NCI-H2107 (cell line): ENCODE data around the gene APLP2.
A peak's percentile ranks its signal among the peaks of the same experiment; 100 is the strongest.

ENCODE experiments used
- DNase-seq: peaks from one replicate; lab custom pipeline; 2025; lab: John Stamatoyannopoulos, UW

Gene APLP2

DNA sequence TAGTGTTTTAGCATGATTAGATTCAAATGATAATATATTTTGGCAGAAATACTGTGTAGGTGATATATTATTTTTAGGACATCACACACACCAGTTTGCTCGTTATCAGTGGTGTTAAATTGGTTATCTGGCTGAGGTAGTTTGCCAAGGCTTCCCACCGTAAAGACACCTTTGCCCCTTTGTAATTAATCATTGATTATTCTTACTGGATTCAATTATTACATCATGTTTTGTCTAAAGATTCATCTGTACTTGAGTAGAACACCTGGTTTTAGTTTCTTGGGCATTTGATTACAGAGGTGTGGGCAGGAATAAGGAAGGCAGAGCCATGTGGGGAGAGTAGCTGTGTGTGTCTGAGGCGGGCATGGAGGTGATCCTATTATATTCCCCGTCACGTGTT, 50.4 kb downstream of the APLP2 start:
- DNase-seq, result no peak

DNA sequence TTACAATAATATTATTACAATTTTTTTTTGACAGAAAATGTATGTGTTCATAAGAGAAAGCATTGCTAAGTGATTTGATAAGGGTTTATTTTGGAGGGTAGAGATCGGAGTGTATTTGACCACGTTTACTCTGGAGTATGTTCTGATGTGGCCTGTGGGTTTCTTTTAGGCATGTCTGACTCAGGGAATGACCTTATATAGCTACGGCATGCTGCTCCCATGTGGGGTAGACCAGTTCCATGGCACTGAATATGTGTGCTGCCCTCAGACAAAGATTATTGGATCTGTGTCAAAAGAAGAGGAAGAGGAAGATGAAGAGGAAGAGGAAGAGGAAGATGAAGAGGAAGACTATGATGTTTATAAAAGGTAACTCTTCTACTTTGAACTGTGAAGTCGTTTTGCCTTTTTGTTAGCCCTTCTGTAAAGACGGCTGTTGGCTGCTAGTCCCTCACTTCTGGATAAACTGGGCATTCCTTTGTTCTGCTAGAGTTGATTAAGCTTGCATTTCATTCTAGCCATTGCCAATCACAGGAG, 51.8 kb downstream of the APLP2 start:
- DNase-seq, result no peak

DNA sequence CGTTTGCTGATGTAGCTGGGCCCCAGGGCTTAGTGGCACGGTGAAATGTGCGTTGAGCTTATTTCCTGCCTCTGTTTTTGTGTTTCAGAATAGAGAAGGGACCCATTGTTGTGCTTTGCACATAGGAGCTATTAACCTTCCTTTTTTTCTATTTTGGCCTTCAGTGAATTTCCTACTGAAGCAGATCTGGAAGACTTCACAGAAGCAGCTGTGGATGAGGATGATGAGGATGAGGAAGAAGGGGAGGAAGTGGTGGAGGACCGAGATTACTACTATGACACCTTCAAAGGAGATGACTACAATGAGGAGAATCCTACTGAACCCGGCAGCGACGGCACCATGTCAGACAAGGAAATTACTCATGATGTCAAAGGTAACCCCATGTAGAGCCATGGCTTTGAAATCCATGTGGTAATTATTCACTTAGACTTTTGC, 52.5 kb downstream of the APLP2 start:
- no peak for DNase-seq

- DNase-seq, result no peak
Observed at GRCh38 chr11:130123414-130124040, 53.8 kb downstream of the APLP2 start.

DNA sequence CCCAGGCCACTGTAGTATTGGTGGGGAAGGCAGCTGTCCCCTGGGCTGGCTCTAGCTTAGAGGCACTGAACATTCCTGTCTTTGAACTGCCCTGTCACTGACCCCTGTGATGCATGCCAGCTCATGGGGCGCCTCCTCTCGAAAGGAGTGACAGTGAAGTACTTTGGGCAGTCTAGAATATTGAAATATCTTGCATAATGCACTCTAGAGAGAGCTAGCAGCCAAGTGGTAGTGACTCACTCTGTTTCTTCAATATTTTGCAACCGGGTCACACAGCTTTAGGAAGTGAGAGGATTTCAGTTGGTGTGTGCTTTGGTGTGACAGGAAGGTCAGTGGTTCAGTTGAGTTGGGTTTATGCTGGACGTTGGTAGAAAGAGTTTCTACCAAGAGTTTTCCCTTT, 54.4 kb downstream of the APLP2 start:
- no peak for DNase-seq

DNA sequence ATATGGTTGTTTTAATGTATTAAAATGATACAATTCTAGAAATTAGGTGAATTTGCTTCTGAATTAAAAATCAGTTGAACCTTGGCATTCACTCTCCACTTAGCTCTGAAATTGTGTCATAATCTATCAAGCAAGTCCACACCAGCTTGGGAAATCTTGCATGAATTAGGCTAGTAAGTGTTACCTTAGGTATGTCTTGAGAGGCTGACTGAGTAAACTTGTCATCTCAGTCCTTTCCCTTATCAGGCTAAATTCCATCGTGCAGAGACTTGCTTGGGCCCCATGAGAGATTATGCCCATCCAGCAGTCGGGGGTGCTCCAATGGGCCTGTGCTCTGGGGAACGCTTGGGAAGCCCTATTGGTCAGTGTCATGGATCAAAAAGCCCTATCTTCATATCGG, 55.9 kb downstream of the APLP2 start:
- DNase-seq, result no peak

DNA sequence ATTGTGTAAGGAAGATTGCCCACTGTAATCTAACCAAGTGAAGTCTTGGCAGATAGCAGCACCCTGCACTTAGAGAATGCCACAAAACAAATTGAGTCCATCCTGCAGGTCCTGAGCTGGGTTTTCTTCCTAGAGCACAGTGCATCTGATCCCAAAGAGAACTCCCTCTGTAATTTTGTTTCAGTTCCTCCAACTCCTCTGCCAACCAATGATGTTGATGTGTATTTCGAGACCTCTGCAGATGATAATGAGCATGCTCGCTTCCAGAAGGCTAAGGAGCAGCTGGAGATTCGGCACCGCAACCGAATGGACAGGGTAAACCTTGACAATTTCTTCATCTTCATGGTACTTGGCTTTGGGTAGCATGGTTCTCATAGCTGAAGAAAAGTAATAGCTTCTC, 56.8 kb downstream of the APLP2 start:
- DNase-seq, result no peak

- no peak for DNase-seq
Observed at GRCh38 chr11:130127509-130127908, 57.8 kb downstream of the APLP2 start.

- DNase-seq, result no peak
Observed at GRCh38 chr11:130128626-130129025, 58.9 kb downstream of the APLP2 start.

DNA sequence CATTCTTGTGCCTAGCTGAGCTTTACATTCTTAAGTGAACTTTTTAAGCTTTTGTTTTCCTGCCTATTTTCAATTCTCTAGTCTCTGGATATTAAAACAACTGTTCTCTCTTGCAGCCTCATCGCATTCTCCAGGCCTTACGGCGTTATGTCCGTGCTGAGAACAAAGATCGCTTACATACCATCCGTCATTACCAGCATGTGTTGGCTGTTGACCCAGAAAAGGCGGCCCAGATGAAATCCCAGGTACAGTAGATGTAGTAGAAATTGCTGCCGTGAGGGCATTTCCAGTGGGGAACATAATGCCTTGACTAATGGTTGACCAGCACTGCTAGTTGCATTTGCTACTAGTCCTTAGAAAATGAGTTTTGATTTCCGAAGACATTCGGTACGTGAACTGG, 60.2 kb downstream of the APLP2 start:
- DNase-seq, result no peak

DNA sequence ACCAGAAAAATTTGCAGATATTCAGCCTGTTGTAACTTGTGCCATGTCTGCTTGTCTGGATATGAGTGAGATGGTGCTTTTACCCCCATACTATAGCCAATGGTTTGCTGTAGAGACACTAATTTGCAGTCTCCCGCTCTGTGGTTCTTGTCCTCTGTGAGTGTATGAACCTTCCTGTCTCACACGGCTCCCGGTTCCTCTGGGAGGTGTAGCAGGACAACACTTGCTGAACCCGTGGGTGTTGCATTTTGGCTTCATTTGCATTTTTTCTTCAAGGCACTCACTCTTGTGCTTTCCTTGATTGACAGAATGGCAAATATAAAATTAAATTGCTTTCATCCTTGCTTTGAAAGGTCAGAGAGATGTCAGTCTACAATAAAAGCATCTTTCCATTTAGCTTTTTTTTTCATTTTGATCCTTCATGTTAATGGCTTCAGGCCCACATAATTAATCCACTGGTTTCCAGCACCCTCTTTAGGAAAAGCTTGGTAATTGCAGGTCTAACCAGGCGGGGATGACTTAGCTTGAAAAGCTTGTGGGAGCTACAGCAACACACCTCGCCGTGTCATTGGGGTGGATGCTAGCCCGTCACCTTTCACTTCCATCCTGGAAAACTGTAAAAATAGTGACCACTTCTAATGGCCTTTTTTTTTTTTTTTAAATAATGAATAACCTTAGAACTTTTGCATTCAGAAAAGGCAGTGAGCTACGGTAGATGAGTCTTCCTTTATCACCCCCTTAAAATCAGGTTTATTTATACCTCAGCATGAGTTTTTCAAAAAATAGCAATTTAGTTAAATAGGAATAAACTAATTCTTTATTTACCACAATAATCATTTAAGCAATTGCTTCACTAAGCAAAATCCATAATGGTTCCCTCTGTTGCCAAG, 62.5 kb downstream of the APLP2 start:
- peak; percentile 37 for DNase-seq

DNA sequence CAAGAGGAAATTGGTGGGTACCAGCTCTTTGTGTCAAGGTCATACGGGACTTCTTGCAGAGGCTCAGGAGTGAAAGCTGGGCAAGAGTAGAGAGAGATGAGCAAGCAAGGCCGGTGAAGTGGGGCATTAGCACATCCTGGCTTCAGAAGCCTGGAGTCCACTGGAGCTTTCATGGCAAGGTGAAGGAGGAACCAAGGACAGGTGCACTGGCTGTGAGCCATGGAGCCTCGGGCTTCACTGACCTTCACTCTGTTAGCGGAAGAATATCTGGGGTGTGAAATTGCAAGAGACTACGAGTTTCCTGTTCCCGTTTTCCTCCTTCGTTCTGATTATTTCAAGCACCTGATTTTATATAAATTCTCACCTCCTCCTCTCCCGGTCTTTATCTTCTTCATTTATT, 64.0 kb downstream of the APLP2 start:
- no peak for DNase-seq

DNA sequence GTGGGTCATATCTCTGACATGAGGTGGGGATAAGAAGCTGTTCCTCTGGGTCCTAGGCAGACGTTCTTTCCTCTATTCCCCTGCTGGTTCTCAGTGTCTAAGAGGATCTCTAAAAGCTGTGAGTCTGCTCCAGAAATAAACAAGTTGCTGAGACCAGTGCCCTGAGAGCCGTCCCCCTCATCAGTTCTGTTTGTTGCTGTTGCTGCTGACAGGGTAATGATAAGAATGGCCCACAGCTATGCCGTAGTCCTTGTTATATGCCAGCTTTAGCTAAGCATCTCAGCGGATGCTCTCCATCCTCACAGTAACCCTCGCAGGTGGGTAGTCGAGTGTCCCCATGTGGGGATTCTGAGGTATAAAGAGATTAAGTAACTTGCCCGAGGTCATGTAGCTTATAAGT, 66.4 kb downstream of the APLP2 start:
- no peak for DNase-seq

DNA sequence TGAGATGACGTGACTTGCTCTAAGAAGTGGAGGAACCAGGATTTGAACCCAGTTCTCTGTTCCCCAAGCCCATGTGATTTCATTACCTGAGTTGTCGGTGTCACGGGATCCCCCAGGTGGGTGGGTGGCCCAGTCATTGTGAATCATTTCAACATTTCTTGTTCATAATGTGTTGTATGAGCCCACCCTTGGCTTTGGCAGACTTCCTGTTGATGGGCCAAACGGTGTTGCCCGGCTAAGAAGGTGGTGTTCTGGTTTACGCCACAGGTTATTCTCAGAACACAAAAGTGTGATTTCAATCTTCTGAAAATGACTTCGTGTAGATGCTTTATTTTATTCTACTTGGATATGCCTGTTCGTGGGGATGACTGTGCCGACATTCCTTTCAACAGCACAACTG, 68.3 kb downstream of the APLP2 start:
- DNase-seq, result no peak

DNA sequence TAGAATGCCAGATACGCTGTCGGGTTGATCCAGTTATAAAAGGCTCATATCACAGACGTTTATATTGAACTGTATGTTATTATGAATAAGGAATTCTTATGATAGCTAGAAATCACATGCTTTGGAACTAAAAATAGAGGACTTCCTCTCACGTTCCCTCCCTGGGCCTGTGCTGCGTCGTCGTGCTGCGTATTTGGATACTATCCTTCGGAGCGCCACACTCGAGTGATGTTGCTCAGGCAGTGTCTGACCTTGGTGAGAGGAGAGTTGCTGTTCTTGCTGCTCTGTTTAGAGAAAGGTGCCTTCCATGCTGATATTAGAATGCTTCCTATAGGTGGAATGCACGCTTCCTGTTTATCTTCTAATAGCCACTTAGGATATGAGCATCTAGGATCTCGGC, 69.7 kb downstream of the APLP2 start:
- DNase-seq, result no peak

GRCh38 chr11:130141561-130142341, 72.1 kb downstream of the APLP2 start:
- no peak for DNase-seq

DNA sequence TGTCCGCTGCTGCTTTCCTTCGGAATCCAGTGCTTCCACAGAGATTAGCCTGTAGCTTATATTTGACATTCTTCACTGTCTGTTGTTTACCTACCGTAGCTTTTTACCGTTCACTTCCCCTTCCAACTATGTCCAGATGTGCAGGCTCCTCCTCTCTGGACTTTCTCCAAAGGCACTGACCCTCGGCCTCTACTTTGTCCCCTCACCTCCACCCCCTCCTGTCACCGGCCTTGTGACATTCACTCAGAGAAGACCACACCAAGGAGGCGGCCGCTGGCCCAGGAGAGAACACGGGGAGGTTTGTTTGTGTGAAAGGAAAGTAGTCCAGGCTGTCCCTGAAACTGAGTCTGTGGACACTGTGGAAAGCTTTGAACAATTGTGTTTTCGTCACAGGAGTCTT, 74.4 kb downstream of the APLP2 start:
- no peak for DNase-seq

DNA sequence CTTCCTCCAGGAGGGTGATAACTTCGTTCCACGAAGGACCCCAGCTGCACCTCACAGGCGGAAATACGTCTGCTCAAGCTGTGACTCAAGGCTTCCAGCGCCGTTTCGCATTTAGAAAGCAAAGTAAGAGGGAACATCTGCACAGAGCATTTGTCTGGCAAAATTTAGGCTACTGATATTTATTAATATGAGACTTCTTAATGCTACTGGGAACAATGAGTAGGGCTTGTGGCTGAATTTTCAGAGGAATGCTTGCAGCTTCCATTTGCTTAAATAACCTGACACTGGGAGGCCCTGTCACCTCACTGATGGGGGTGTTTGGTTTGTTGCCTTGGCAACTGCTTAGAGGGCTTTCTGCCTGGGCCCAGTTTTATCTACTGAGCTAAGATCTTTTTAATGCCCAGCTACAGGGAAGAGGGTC, 75.2 kb downstream of the APLP2 start:
- no peak for DNase-seq

DNA sequence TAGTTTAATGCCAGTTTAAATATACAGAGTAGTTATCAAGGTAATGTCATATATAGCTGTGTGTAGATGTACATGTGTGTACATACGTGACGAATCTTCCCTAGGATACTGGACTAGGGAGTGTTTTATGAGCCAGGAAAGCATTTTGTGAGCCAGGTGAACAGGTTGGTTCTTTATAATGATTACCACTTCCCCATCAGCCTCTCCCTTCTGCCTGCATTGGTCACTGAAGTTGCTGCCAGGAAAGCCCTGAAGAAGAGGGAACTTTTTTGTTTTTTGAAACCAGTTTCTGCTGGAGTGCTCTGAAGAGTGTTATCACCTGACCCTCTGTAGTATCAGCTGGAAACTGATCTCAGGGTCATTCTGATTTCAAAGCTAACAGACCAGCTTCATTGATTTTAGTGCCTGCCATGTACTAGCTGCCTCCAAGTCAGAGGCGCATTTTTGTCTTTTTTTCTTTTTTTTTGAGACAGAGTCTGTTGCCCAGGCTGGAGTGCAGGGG, 75.7 kb downstream of the APLP2 start:
- no peak for DNase-seq

DNA sequence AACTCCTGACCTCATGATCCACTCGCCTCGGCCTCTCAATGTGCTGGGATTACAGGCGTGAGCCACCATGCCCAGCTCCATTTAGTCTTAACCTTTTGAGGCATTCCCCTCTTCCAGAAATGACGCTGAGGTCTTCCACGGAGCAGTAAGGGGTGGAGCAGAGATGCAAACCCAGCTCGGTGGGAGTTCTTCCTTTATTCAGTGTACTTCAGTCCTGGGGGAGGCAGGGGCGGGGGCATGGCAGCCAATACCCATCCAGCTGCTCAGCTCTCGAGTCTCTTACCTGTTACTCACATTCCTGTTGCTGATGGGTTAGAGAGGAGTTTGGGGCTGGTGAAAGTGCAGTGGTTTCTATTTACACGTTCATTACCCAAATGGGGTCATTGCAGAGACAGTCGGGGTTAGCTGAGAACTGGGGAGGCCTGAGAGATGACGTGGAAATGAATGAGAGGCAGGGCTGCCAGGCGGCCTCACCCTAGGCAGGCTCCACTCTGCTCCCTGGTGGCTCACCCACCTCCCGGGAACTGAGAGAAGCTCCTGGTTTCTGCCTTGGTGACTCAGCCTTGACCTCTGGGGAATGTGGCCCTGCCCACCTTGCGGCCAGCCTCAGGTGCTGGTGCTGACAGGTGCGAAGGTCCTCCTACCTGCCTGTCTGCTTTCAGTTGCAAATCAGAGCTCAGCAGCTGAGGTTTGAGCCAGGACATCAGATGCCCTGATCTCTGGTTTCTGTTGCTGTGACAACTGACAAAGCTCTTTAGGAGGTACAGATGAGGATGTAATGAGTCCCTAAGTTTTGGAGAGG, 76.5 kb downstream of the APLP2 start:
- no peak for DNase-seq

- DNase-seq, result no peak
Observed at GRCh38 chr11:130146796-130147195, 77.1 kb downstream of the APLP2 start.
